GM19240 (cell line): ENCODE results near the gene PCDH11Y.
"Not testable (repeated sequence)": the region's sequence is repeated elsewhere in the genome, so short reads cannot be mapped to it uniquely, and the experiment has no call there.

Experiments
- DNase-seq: peaks from one replicate; pipeline ENCODE4 v3.0.0; 2011; ENCODE audit warnings: low spot score; ENCODE audit not compliant: insufficient read length

Gene PCDH11Y, protein sequence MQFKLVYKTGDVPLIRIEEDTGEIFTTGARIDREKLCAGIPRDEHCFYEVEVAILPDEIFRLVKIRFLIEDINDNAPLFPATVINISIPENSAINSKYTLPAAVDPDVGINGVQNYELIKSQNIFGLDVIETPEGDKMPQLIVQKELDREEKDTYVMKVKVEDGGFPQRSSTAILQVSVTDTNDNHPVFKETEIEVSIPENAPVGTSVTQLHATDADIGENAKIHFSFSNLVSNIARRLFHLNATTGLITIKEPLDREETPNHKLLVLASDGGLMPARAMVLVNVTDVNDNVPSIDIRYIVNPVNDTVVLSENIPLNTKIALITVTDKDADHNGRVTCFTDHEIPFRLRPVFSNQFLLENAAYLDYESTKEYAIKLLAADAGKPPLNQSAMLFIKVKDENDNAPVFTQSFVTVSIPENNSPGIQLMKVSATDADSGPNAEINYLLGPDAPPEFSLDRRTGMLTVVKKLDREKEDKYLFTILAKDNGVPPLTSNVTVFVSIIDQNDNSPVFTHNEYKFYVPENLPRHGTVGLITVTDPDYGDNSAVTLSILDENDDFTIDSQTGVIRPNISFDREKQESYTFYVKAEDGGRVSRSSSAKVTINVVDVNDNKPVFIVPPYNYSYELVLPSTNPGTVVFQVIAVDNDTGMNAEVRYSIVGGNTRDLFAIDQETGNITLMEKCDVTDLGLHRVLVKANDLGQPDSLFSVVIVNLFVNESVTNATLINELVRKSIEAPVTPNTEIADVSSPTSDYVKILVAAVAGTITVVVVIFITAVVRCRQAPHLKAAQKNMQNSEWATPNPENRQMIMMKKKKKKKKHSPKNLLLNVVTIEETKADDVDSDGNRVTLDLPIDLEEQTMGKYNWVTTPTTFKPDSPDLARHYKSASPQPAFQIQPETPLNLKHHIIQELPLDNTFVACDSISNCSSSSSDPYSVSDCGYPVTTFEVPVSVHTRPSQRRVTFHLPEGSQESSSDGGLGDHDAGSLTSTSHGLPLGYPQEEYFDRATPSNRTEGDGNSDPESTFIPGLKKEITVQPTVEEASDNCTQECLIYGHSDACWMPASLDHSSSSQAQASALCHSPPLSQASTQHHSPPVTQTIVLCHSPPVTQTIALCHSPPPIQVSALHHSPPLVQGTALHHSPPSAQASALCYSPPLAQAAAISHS (N-terminal part only)

DNA sequence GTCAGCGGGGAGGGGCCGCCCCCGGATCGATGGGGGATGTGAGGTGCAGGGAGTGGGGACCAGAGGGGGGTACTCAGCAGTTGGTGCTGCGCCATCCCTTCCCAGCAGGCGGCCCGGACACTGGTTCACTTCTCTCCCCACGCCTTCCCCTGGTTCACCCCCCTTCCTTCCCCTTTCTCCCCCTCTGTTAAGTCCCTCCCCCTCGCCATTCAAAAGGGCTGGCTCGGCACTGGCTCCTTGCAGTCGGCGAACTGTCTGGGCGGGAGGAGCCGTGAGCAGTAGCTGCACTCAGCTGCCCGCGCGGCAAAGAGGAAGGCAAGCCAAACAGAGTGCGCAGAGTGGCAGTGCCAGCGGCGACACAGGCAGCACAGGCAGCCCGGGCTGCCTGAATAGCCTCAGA lies at the start of gene PCDH11Y:
Gene PCDH11Y (plus strand): TSS at position 240 of the 400 bp plus-strand sequence. CDS start 56,804 bp downstream, outside the sequence.
- DNase-seq: not testable (repeated sequence)

DNA sequence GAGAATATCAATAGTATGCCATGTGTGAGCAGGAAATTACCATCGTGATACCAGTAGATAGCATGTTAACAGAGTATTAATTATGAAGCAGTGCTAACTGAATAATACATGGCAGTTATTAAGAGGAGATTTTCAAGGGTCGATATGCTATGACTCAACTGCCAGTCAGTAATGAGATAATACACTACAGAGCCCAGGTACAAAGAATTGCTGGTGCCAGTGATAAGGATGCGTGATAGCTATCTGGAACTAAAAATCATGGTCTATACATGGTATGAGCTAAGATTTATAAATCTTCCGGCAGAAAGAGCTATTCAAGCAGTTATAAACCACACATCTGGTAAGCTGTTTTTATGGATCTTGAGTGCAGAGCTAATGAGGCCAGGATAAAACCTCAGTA lies 32.2 kb upstream of the PCDH11Y start:
- not testable (repeated sequence) for DNase-seq

DNA sequence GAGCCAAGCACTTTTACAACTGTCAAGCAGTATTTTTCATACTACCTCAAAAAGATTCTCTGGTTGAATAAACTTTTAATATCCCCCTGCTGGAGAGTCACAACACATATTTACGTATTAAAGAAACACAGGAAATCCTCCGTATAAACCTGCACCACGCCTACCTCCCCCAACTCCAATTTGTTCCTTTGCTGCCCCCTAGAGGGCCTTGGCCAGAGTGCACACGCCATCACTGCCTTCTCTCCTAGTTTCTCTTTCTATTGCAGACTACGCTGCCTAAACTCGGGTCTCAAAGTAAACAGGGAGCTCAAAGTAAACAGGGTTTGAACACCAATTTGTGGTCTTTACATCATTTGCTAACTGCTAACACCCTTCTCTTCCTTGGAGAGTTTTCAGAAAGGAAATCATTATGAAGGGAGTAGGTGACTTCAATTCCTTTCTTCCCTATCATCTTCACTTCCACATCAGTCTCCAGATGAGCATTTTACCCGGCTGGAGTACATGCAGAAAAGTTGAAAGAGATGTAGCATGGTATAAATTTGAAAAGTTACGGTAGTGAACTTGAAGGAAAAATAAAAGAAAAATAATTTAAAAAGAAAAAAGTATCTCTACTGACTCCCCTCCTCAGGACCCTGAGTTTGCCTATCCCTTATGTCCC lies 8.2 kb upstream of the PCDH11Y start:
- DNase-seq: not testable (repeated sequence)

DNA sequence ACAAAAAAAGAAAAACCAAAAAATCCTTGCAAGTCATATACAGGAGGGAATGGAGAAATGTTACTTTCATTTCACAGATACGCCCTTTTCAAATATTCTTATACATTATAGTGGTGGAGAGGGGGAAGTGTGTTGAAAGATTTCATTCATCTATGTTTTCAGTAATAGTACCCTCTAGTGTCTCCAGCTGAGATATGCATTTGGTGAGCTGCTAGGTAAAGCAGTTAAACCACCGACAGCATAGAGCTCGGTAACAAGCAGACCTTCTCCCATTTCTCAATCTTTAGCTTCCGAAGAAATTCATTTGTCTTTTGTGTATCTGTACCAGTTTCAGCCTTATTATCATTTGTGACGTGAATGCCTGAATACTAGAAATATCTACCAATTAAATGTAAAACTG lies 5.2 kb upstream of the PCDH11Y start:
- not testable (repeated sequence) for DNase-seq

DNA sequence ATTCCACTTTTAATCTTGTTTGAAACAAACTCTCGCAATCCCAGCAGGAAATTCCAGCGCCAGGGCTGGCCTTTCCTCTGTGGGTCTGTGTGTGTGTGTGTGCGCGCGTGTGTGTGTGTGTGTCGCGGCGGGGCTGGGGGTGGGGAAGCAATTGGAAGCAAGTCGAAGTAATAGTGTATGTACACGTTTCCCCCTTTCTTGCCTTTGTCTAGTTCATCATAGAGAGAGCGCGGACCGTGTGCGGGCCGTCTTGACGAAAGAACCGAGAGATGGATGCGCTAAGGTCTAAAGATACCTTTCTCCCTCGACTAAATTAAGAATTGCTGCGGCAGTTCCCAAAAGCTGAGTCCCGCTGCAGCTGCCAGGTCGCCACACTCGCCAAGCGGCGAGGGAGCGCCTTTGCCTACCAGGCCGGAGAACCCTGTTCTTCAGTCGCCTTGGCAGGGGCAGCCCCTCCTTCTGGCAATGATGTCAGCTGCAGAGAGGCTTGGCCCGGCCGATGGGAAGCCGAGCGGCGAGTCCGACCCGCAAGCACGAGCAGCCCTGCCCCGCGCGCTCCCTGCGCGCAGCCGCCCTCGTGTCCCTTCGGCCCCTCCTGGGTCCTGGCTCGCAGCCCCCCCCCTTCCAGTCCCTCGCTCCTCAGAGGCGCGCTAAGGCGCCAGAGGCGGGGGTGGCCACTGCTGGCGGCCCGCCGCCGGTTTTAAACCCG lies 2.5 kb downstream of the PCDH11Y start:
- not testable (repeated sequence) for DNase-seq

DNA sequence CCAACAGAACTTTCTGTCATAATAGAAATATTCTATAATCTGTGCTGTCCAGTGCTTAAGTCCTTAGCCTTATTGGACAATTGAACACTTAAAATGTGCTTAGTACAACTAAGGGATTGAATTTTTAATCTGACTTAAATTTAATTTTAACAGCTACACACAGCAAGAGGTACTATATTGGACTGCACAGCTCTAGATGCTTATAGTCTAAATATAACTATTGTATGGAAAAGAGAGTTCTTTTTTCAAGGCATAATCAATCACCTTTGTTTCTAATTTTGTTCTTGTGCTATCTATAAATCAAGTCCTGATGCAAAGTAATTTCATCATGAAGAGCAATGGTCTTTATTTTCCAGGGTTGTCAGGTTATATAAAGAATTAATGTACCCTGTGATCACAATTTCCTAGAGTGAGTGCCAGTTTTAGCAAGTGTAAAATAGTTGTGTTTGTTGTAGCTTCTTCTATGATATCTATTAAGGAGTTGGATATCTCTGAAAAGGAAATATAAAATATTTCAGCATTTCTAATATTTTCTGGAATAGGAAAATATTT lies 39.0 kb downstream of the PCDH11Y start:
- DNase-seq: not testable (repeated sequence)

DNA sequence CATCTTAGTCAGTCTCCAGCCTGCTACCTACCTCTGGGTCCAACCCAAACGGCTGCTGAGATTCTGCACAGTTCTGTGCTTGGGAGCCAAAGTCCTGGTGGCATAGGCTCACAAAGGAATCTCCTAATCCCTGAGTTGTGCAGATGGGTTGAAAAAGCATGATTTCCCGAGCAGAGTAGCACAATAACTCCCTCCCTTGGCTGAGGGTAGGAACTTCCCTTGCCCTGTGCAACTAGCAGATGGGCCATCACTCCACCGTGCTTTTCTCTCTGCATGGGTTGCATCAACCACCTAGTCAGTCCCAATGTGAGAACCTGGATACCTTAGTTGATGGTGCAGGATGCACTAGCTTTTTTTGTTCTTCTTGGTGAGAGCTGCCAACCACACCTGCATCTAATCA lies 82.9 kb downstream of the PCDH11Y start:
- DNase-seq: not testable (repeated sequence)

DNA sequence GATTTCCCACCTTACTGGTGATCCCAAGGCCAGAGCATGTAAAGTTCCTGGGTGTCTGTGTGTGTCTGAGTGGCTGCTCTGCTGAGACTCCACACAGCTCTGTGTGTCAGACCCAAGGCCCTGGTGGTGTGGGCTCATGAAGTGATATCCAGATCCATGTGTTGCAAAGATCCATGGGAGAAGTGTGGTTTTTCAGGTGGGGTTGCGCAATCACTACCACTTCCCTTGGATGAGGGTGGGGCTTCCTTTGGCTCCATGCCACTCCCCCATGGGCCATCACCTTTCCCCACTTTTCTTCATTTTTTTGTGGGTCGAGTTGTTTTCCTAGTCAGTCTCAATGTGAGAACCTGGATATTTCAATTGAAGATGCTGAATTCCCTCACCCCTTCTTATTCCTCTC lies 182.9 kb downstream of the PCDH11Y start:
- not testable (repeated sequence) for DNase-seq

DNA sequence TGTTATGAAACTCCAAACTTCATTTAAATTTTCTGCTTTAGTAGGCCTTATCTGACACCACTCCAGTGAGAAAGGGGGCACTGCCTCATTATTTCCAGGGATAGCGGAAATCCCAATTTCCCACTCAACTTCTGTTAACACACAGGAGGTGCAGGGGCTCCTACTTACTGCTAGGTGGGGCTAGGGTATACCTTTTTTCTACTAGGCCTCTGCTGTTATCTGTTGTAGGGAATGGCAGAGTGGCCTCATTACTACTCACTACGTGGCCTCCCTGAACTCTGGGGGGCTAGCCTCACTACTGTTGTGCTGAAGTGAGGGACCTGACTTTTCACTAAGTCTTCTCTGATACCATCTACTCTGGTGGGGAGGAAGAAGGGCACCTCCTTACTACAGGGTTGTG lies 215.0 kb downstream of the PCDH11Y start:
- DNase-seq: not testable (repeated sequence)

DNA sequence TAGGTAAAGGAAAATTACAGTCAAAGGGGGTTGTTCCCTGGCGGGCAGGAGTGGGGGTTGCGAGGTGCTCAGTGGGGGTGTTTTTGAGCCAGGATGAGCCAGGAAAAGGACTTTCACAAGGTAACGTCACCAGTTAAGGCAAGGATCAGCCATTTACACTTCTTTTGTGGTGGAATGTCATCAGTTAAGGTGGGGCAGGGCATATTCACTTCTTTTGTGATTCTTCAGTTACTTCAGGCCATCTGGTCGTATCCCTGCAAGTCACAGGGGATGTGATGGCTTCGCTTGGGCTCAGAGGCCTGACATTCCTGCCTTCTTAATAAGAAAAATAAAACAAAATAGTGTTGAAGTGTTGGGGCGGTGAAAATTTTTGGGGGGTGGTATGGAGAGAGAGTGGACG lies 324.8 kb downstream of the PCDH11Y start:
- DNase-seq: not testable (repeated sequence)

DNA sequence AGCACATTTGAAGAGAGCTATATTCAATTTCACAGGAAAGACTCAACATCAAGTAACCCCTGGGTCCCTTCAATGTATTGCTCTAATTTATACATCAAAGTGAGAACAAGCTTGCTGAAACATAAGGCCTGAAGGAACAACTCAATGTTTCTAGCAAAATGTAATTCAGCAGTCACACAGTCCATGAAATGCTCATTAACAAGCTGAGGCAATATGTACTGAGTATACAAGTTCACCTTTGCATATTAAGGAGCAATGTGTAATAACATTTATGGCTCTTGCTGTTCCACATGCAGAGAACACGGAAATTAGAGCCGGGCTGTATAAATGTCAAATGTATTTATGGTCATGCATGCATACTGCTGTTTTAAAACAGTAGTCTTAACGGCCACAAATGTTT lies 342.1 kb downstream of the PCDH11Y start:
- not testable (repeated sequence) for DNase-seq

DNA sequence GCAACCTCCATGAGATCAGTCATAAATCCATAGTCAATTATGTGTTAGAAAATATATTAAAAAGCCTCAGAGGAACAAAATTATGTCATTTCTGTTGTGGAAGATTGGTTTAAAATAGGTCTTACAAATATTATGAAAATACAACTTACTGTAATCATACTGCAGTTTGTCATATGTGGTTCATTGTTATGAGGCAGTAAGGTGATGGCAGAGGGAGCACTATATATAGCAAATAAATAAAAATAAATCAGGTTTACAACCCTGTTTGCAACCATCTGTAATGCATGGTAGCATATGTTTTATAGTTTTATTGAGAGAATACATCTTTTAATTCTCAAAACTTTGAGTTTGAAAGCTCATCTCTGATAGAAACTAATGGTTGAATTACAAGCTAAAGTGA lies 543.6 kb downstream of the PCDH11Y start:
- not testable (repeated sequence) for DNase-seq

DNA sequence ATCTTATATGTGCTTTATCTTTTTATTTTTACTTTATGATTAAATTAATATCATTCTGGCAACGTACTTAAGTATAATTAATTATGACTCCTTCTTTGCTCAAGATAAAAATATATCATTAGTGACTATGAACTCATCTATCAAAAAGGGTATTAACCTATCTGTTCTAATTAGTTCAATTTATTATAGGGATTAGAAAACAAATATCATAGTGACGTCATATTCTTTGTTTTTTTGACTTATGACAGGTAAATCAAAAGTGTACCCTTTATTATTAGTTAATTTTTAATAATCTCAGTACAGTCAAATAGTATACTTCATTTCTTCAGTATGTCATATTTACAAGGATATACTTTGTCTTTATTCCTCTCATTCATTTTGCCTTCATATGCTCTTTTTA lies 638.5 kb downstream of the PCDH11Y start:
- DNase-seq: not testable (repeated sequence)

DNA sequence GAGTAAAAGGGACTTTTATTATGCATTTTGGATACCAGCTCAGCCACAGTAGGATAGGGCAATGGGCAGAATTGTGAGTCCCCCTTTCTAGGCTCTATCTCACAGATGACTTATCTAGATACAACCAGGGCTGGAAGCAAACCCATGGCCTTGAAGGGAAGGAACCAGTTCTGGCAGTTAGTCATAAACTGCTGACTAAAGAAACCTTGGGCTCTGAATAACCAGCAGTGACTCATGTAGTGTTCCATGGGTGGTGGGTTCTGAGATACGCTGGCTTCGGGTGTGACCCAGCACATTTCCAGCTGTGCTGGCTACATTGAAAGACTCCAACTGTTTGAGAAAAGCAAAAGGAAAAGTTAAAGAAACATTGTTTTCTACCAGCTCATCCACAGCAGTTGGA lies 679.2 kb downstream of the PCDH11Y start:
- not testable (repeated sequence) for DNase-seq

DNA sequence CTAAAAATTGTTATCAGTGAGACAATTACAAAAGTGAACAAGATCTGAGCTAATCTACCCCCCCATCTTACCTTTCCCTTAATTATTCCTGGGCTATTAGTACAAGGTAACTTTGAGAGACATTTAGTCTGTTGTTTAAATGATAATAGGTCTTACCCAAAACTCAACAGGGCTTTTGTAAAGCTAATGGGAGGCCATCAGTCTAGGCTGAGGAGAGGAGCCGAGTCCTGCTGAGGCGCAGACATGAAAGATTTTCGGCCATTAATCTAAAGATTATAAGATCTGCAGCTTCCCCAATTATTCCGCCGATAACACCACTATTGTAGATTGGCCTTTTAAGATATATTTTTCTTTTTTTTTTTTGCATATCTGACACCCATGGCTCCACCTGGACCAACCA lies 708.6 kb downstream of the PCDH11Y start:
- DNase-seq: not testable (repeated sequence)

DNA sequence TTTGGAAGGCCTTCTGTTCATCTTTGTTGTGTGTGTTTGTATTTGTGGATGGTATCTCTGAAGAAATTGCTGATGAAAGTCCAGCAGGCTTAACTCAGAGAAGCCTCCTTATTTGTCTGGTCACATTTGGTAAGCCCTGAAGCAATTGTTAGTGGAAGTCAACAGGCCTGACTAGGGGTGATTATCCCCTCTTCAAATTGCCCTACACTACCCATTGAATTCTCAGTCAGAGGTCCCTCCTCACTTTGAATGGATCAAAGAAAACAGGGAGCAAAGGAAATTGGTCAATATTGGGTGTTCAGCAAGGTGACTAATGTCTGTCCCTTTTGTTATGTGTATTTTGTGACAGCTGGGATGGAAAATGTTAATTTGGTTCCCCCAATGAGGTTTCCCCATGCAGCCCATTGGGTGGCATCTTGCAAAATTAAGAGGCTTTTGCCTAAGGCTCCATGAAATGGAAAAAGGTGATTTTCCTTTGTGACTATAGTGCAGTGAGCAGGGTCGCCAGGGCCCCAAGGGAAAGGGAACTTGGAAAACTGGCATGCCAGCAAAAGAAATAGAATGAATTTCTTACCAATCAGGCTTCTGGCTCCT lies 709.8 kb downstream of the PCDH11Y start:
- DNase-seq: not testable (repeated sequence)

DNA sequence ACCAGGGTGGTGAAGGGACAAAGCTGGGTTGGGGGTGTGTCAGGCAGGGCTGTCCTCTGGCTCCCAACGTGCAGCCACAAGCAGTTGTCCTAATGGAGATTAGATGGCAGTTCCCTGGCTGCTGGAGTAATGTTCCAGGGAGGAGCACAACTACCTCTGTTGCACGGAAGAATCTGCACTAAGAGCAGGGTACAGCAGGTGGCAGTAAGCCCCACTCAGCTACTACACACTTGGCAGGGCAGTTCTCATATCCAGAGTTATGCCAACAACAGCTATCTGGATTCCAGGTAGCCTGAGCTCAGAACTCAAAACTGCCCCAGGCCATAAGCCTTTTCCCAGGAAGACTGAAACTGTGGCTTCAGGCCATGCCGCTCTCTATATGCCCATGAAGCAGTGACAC lies 761.3 kb downstream of the PCDH11Y start:
- DNase-seq: not testable (repeated sequence)

DNA sequence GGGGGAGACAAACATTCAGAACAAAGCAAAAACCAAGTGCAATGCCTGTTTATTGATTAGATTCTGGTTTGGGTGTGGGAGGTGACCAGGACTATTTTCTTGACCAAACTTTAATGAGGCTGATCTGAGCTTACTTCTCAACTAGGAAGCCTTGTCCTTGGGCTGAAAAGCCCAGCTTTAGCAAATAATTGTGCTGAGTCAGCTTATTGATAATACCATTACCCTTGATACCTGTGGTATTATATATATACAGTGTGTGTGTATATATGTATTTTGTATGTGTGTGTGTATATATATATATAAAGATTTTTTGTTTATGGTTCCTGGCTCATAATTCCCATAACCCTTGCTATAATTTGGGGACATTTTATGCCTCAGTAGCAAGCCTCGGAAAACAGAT lies 776.4 kb downstream of the PCDH11Y start:
- DNase-seq: not testable (repeated sequence)
